Stimulated activated CD8-positive, alpha-beta memory T cell treated with anti-CD3 and anti-CD28 coated beads, Interleukin-15, amount 100 ng/mL, for 4 hours (primary cell): ENCODE data around the gene TRIM65.
"Not testable (repeated sequence)": the region's sequence is repeated elsewhere in the genome, so short reads cannot be mapped to it uniquely, and the experiment has no call there.

Source experiments
- DNase-seq, 2 donors: peaks; one replicate each; pipeline ENCODE4 v3.0.0-alpha.2; 2020; ENCODE audit warnings: low read depth in 2 of 2

TRIM65 gene

GRCh38 chr17:75854101-75854748 is 42.5 kb downstream of the TRIM65 start:
- no peak for DNase-seq

- DNase-seq = no peak
These were observed 43.3 kb downstream of the TRIM65 start for GRCh38 chr17:75853433-75853832.

GRCh38 chr17:75851693-75851991 is 45.1 kb downstream of the TRIM65 start:
- not testable (repeated sequence) for DNase-seq

GRCh38 chr17:75850928-75851692 is 45.6 kb downstream of the TRIM65 start:
- DNase-seq = no peak

- no peak for DNase-seq
These were observed 47.0 kb downstream of the TRIM65 start for GRCh38 chr17:75849724-75850123.

- no peak for DNase-seq
These were observed 47.5 kb downstream of the TRIM65 start for GRCh38 chr17:75849279-75849646.

GRCh38 chr17:75848523-75849278 is 48.0 kb downstream of the TRIM65 start:
- DNase-seq = peak in 1 of 2 donors; percentile 58

- no peak for DNase-seq
These were observed 48.9 kb downstream of the TRIM65 start for GRCh38 chr17:75847614-75848522.

- DNase-seq = no peak
These were observed 49.8 kb downstream of the TRIM65 start for GRCh38 chr17:75846692-75847613.

GRCh38 chr17:75845933-75846691 is 50.6 kb downstream of the TRIM65 start:
- no peak for DNase-seq

- DNase-seq = no peak
These were observed 51.6 kb downstream of the TRIM65 start for GRCh38 chr17:75845058-75845711.

GRCh38 chr17:75844530-75845057 is 52.2 kb downstream of the TRIM65 start:
- no peak for DNase-seq

GRCh38 chr17:75843577-75844529 is 52.9 kb downstream of the TRIM65 start, which contains the start of gene UNC13D:
Gene UNC13D (minus strand): TSS chr17:75844404. CDS start chr17:75844337, 67 bp downstream.
- DNase-seq = no peak

GRCh38 chr17:75842963-75843576 is 53.7 kb downstream of the TRIM65 start:
- DNase-seq = no peak

- DNase-seq = no peak
These were observed 54.3 kb downstream of the TRIM65 start for GRCh38 chr17:75842411-75842810.

GRCh38 chr17:75840799-75841164 is 56.0 kb downstream of the TRIM65 start:
- no peak for DNase-seq
